GM21360 (cell line): Measurements from ENCODE around the gene APOB.

Experiments
- ATAC-seq: cut with Tn5 transposase; IDR thresholded peaks from one replicate; pipeline ENCODE4 v1.9.1; 2021; ENCODE audit warnings: mild to moderate bottlenecking, moderate library complexity; ENCODE audit not compliant: unreplicated experiment

The APOB gene

GRCh38 chr2:21020031-21020667, 23.7 kb downstream of the APOB start:
- no peak for ATAC-seq

- ATAC-seq = no peak
Measured at GRCh38 chr2:21019678-21020021, 24.2 kb downstream of the APOB start.

- no peak for ATAC-seq
Measured at GRCh38 chr2:21019000-21019677, 24.7 kb downstream of the APOB start.

DNA sequence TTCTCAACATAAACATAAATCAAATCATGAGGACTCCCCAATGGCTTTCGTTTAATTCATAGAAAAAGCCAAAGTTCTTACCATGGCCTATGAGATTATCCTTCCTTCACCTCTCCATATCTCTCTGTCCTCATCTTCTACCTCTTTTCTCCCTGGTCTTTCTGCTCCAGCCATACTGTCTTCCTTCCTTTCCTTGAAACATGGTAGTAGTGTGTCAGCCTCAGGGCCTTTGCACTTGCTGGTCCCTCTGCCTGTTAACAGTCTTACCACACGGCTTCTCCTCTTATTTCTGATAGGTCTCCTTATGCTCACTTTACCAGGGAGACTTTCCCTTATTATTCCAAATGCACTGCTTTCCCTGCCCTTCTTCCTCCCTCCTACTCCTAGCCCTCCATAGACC, 25.6 kb downstream of the APOB start:
- no peak for ATAC-seq

GRCh38 chr2:21017748-21018276, 26.1 kb downstream of the APOB start:
- no peak for ATAC-seq

- ATAC-seq = no peak
Measured at GRCh38 chr2:21015281-21015645, 28.6 kb downstream of the APOB start.

DNA sequence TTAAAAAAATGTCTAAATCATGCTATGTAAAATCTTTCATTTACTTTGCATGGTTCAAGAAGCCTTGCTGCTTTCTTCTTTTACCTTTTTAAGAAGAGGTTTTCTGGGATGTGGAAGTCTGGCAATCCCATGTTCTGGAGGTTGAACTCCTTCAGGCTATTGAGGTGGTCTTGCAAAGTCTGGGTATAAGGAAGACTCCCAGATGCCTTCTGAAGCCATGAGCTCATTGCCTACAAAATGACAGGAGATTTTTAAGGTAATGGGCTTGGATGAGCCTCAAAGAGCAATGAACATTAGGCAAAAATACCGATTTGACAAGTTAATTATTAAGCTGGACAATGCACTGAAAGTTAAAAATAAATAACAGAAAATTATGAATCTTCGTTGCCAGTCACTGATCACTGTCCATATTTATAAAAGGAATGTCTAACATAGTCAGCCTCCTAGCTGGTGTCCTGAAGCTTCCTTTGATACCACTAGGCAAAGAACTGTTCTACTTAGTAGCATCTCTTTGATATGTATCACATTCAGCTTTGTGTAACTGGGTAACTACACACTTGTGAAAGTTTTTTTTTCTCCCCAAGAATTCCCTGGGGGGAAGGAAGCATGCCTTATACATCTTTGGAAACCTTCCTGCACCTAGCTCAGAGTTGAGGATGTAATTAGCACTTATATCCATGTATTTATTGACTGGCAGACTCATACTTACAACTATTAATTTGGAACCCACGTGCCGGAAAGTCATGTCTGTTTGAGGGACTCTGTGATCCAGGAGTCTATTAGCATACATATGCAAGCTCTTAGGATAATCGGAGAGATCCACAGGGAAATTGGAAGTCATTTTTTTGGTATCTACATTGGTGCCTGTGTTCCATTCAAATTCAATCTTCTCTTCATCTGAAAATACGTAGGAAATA, 29.3 kb downstream of the APOB start:
- ATAC-seq = no peak

GRCh38 chr2:21013043-21013816, 30.6 kb downstream of the APOB start:
- ATAC-seq = no peak

DNA sequence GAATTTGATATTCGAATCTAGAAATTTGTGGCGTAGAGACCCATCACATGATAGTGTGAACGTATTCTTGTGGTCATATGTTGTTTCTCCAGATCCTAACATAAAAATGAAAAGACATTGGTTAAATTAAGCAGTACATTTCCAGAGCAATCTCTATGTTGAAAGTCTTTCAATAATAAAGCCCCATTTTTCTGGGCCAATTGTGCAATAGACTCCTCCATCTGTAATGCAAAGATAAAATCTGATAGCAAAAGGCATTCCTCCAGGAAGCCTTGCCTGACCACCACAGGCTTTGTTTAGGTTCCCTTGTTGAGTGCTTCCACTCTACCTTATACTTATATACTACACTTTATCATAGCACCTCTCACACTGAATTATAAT, 31.3 kb downstream of the APOB start:
- no peak for ATAC-seq

- no peak for ATAC-seq
Measured at GRCh38 chr2:21011876-21012556, 31.9 kb downstream of the APOB start.

DNA sequence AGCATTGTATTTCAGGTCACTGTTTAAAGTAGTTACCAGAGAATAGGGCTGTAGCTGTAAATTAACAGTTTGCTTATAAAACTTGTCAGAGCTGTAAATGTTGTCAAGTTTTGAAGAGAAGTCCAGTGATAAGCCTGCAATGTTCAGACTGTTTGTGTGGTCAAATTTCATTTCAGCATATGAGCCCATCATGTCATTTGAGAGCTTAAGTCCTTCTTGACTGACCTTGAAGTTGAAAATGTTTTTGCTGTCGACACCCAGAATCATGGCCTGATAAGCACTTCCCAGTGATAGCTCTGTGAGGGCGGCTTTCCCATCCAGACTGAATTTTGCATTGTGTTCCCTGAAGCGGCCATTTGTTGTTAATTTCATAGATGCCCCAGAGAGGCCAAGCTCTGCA, 32.4 kb downstream of the APOB start:
- no peak for ATAC-seq

DNA sequence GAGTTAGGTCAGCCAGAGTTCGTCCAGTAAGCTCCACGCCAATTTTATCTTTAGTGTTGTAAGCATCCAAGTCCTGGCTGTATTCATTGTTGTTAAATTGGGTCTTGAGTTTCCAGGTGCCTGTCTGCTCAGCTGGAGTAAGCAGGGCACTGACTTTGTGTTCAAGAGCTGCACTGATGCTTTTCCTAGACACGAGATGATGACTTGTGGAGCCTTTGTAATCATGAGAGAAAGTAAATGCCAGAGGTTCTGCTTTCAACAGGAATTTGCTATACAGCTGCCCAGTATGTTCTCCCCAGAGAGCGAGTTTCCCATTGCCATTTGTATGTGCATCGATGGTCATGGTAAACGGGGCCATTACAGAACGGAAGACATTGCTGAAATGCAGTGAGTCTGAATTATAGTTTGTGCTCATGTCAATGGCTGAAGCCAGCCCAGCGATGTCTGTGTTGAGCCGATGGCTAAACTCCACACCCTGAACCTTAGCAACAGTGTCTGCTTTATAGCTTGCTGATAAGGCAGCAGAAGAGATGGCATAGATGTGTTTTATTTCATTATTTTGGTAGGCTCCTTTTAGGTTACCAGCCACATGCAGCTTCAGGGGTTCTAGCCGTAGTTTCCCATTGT, 32.9 kb downstream of the APOB start:
- ATAC-seq = no peak

GRCh38 chr2:21009662-21010225, 34.1 kb downstream of the APOB start:
- no peak for ATAC-seq

- no peak for ATAC-seq
Measured at GRCh38 chr2:21008790-21009661, 34.8 kb downstream of the APOB start.

- ATAC-seq = no peak
Measured at GRCh38 chr2:21008014-21008789, 35.7 kb downstream of the APOB start.

- no peak for ATAC-seq
Measured at GRCh38 chr2:21007129-21008013, 36.5 kb downstream of the APOB start.
